HG03025 (cell line): ENCODE measurements around the gene ST3GAL4.

Experiments
- ATAC-seq: cut with Tn5 transposase; IDR thresholded peaks from one replicate; pipeline ENCODE4 v1.9.1; 2021; ENCODE audit warnings: mild to moderate bottlenecking, moderate library complexity; ENCODE audit not compliant: unreplicated experiment, low FRiP score

Gene ST3GAL4

DNA sequence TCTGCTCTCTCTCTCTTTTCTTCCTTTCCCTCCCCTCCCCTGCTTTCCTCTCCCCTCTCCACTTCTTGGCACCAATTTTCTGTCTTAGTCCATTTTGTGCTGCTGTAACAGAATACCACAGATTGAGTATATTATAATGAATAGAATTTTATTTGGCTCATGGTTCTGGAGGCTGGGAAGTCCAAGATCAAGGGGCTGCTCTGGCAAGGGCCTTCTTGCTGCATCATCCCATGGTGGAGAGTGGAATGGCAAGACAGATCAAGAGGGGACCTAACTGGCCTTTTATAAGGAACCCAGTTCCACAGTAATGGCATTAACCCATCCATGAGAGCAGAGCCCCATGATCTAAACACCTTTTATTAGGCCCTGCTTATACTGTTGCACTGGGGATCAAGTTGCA is 44.5 kb downstream of the ST3GAL4 start:
- no peak for ATAC-seq

DNA sequence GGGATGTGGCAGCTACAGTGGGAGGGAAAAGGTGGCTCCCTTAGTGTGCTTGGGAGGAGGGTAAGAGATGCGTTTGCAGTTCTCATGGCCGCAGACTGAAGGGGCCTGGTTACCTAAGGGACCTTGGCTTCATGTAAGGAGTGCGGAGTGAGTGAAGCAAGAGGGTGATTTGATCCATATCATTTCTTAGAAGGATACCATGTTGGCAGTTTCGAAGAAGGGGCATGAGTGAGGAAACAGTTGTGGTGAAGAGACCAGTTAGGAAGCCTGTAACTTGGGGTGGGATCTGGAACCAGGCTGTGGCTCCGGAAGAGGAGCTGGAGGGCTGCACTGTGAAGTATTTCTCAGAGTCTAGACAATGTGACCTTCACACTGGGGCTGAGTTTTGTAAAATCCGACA is 45.0 kb downstream of the ST3GAL4 start:
- no peak for ATAC-seq

DNA sequence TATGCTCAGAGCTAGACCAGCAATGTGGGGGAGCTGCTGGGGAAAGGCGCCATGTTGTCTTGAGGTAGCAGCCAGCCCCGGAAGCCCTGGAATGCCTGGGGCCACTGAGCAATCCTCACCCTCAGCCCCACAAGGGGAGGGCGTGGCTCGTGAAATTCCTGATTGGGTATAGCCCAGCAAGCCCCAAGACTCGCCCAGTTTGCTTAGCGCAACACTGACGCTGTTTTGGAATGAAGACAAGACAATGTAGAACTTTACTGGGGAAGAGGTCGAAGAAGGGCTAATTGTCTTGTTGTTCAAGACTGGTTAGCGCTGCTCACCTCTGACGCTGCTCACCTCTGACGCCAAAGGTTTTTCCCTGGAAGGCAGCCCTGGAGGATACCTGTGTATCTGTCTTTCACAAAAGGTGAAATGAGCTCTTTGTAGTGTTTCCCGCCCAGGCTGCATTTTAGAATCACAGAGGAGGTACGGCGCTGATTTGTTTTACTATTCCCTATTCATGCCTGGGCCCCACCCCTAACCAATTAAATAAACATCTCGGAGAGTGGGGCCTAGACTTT is 47.6 kb downstream of the ST3GAL4 start:
- no peak for ATAC-seq

- peak; percentile 96 for ATAC-seq
Observed at GRCh38 chr11:126403658-126404057, 48.2 kb downstream of the ST3GAL4 start.

GRCh38 chr11:126404367-126404766 is 48.9 kb downstream of the ST3GAL4 start:
- ATAC-seq: no peak

DNA sequence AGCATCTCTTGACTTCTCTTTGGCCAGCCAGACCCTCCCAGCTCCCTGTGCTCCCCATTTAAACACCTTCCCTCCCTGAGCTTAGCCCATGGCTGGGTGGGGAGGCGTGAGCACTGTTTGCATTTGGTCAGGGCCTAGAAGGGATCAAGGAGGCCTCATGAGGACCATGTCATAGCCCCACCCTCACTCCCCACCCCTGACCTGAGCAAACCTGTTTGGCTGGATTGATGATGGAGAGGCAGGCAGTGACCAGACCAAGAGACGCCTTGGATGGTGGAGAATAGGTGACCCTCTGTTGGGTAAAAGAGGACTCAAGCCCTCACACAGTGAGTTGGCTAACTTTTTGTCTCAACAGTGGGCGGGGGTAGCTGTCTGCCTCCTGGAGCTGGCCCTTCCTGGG is 49.9 kb downstream of the ST3GAL4 start:
- ATAC-seq: no peak

DNA sequence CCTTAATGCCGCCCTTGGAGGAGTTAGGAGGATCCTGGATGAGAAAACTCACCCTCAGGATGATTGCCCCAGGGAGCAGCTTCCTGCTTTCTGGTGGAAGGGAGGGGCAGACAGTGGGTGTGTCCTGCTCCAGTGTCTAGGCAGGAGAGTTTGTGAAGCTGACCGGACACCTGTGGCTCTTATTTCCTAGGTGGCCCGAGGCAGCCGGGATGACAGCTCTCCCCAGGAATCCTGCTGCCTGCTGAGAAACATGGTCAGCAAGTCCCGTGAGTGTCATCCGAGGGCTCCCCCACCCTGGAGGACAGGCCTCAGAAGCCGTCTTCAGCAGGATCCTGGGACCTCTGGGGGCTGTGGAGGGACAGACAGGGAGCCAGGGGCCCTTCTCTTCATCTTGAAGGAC is 50.4 kb downstream of the ST3GAL4 start:
- ATAC-seq: no peak

DNA sequence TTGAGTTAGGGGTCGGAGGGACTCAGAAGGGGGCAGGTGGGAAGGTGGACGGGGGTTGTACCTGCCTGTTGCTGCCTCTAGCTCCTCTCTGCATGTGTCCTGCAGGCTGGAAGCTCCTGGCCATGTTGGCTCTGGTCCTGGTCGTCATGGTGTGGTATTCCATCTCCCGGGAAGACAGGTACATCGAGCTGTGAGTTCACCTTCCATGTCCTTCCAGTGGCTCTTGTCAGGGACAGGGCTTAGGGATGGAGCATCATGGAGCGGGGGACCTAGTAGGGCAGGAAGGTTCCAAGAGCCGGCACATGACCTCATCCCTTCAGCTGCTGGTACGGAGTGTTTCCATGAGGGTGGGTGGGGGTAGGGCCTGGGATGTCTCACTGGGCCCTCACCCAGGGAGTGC is 50.9 kb downstream of the ST3GAL4 start:
- ATAC-seq: no peak

GRCh38 chr11:126407101-126407521 is 51.6 kb downstream of the ST3GAL4 start:
- ATAC-seq: no peak

GRCh38 chr11:126407682-126408288 is 52.3 kb downstream of the ST3GAL4 start:
- ATAC-seq: no peak

- ATAC-seq: no peak
Observed at GRCh38 chr11:126408496-126408895, 53.0 kb downstream of the ST3GAL4 start.

DNA sequence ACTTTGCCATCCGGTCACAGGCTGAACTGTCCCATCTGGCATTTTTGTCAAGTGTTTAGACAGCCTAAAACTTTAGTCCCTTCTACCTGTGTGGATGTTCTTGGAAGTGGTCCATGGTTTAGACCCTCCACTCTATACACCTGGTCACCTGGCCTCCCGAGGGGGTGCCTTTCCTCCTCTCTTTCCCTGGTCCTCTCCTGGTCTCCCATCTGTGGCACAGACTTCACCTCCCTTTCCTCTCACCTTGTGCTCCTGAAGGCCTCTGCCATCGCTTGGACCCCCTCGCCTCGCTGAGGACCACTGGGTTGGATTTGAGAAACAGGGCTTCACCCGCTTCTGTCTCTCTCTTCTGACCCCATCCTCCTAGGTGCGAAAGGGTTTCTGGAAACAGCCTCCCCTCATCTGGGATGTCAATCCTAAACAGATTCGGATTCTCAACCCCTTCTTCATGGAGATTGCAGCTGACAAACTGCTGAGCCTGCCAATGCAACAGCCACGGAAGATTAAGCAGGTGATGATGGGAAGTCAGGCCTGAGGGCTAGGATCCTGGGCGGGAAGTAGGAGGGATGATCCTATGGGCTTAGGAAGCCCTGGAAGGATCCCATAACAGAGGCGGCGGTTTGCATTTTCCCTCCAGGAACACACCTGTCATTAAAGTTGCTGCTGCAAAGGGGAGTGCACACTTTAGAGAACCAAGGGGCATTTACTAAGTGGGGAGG is 53.6 kb downstream of the ST3GAL4 start:
- ATAC-seq: no peak

- no peak for ATAC-seq
Observed at GRCh38 chr11:126409620-126409985, 54.1 kb downstream of the ST3GAL4 start.

- ATAC-seq: no peak
Observed at GRCh38 chr11:126410649-126411048, 55.2 kb downstream of the ST3GAL4 start.

- ATAC-seq: no peak
Observed at GRCh38 chr11:126411971-126412381, 56.5 kb downstream of the ST3GAL4 start.

GRCh38 chr11:126413426-126413825 is 57.9 kb downstream of the ST3GAL4 start:
- ATAC-seq: no peak

DNA sequence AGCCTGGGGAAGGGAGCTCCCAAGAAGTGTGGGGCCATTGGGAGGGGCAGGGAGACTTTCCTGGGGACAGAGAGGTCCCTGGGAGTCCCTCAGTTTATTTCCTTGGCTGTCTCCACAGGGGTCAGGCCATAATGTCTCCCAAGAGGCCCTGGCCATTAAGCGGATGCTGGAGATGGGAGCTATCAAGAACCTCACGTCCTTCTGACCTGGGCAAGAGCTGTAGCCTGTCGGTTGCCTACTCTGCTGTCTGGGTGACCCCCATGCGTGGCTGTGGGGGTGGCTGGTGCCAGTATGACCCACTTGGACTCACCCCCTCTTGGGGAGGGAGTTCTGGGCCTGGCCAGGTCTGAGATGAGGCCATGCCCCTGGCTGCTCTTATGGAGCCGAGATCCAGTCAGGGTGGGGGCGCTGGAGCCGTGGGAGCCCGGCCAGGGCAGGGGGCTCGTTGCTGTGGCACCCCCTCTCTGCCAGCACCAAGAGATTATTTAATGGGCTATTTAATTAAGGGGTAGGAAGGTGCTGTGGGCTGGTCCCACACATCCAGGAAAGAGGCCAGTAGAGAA is 58.4 kb downstream of the ST3GAL4 start:
- ATAC-seq: no peak

DNA sequence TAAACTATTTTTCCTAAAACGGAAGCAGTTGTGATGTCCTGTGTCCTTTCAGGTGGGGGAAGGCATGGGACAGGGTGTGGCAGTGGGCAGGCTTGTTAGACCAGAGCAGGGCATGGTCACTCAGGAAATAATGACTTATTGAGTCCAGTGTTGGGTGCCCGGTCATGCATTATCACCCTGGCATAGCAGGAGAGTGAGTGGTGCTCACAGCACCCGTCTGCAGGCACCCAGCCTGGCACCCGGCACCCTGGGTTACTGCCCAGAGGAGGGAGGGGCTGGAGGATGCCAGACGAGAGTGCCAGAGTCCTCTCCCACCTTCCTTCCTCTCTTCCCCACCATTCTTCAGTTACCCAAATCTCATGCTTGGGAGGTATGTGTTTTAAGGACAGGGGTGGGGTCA is 59.1 kb downstream of the ST3GAL4 start:
- no peak for ATAC-seq

- ATAC-seq: no peak
Observed at GRCh38 chr11:126415128-126415527, 59.6 kb downstream of the ST3GAL4 start.

DNA sequence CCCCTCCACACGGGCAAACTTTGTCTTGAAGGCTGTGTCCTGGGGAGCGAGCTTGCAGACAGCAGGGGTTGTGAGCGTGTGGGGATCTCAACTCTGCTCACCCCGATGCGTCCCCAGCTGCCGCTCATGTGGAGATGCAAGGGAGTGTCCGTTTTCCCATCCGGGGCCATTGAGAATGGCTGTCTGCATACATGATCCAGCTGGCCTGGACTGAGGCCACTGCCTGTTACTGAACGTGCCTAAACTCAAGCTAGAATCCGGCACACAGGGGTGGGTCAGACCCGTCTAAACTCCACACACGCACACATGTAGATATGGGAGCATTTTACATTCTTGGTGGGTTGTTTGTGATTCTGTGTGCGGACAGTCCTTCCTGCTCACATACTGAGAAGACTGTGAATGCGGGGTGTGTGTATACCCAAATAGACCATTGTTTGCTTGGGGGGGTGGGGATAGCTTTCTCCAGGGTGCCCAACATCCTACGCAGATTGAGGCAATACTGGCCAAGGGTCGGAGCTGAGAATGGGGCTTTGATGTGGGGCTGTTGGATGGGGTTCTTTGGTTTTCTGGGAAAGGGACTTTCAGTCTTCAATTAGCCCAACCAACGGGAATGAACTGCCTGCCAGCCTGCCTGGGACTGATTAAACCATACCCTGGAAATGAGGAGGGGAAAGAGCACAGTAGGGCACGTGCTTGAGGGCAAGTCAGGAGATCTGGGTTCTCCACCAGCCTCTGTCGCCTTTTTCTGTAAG is 60.4 kb downstream of the ST3GAL4 start:
- no peak for ATAC-seq

DNA sequence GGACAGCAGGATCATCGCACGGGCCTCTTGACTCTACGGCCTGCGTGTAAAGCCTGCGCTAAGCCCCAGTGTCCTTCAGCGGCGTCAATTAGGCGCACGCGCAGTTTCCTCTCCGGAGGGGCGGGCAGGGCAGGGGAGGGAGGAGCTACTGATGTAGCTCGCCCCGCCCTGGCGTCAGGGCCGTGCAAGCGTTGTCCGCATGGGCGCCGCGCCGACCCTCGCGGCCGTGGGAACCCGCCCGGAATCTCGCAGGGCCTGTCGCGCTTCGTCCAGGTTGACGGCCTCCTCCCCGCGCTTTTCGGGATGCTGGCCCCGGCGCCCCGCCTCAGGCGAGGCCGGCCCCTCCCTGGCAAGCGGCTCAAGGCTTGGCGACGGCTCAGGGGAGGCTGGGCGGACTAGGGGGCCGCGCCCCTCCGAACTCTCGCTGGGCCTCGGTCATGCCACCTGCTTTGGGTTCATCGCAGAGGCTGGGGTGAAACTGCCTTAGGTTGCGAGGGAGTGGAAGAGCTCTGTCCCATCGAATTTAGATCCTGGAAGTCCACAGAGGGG is 61.1 kb downstream of the ST3GAL4 start:
- ATAC-seq: no peak
